Measurements from ENCODE around the gene RASSF7. TPM values are rescaled to one million over a fixed set of nuclear protein-coding genes. Genes with fewer than 3 reads are reported as not detected.
A peak's percentile ranks its signal among the peaks of the same experiment; 100 is the strongest.

The RASSF7 gene
- total and polyA plus RNA-seq, 2 of the 8 experiments (the other 6 are each of a cell fraction or from before 2014, with no cell fraction given): 22.3 to 43.9 TPM

DNA sequence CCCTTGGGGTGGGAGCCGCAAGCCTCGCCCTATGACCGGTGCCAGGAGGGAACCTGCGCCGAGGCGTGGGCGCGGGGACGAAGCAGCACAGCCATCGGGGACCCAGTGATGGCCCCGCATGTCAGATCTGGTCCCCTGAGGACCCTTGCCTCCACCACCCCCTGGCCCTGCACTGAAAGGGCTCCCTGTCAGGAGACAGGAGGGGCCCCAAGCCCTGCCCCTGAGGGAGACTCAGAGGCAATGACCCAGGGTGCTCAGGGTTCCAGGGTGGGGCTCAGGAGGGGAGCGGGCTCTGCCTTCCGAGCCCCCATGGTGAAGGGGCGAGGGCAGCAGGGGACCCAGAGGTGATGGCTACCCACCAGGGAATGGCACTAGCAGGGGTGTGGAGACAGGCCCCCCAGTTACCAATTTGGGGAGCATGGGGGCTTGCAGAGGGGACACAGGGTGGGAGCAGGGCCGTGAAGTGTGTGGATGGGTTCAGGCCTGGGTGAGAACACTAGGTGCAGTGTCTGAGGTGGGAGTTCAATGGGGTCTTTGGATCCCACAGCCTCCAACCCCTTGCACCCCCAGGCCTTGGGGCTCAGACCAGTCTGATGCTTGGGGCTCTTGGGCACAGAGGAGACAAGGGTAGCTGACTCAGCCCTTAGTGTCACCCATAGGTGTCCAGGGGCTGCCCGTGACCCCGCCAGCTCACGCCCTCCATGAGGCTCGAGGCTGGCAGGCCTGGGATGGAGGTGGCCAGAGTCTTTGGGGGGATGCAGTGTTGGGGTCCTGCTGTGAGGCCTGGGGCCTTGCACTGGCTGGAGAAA lies 22.9 kb upstream of the RASSF7 start:
- Histone ChIP-seq H2BK120ac (replicated peaks; ENCODE audit: low read depth, low read length) (no peak overlapping the region), H2AK5ac (ENCODE audit: low read depth, low read length) (peak overlapping the region; percentile 48; the same call in 1 of the 2 replicates), H4K20me1 (replicated peaks in 1 of 2; ENCODE audit: control insufficient read depth in 1 of 2, insufficient read depth in 2 of 2, low read length in 2 of 2) (peaks cover 5 to 7% of the 10 kb centered on the region in 2 experiments), H3K4ac (replicated peaks; ENCODE audit: insufficient read length, low read depth, low read length) (no peak overlapping the region), H2BK20ac (ENCODE audit: low read length) (0 out of 2 replicates have a peak overlapping the region, but pooled peaks have one; percentile 18), H3K23me2 (ENCODE audit: low read depth, low read length) (peaks cover 21% of the 10 kb centered on the region; the same call in 1 of the 2 replicates), H3K36me3 (ENCODE audit: control insufficient read depth in 2 of 4, insufficient read depth in 4 of 4, low read length in 3 of 4) (peaks cover 0 to 8% (median 2%) of the 10 kb centered on the region in 4 experiments; a peak in 4 of 8 replicates), H2BK15ac (ENCODE audit: low read length) (peak overlapping the region; percentile 40; the same call in 1 of the 2 replicates), H3K79me2 (ENCODE audit: control insufficient read depth in 1 of 2, insufficient read depth in 2 of 2, low read length in 2 of 2) (no peaks in the 10 kb centered on the region), H3K27me3 (replicated peaks in 1 of 4; ENCODE audit: control insufficient read depth in 3 of 4, extremely low read depth in 1 of 4, insufficient read depth in 3 of 4, low read length in 3 of 4) (peaks cover 0 to 16% (median 6%) of the 10 kb centered on the region in 4 experiments; a peak in 5 of 7 replicates), H3K9ac (replicated peaks in 1 of 4; ENCODE audit: extremely low read depth in 1 of 4, low read depth in 3 of 4, low read length in 3 of 4) (no peak overlapping the region), H4K91ac (replicated peaks; ENCODE audit: insufficient read length, low read length) (peak overlapping the region; percentile 51), H3K4me1 (replicated peaks in 1 of 4; ENCODE audit: control insufficient read depth in 3 of 4, insufficient read depth in 4 of 4, low read length in 3 of 4) (peaks cover 0 to 19% (median 10%) of the 10 kb centered on the region in 4 experiments; a peak in 5 of 7 replicates), H4K8ac (ENCODE audit: extremely low read depth, insufficient read depth, low read length) (peak overlapping the region; percentile 69; the same call in 1 of the 2 replicates), H4K5ac (ENCODE audit: insufficient read length, low read depth, low read length) (no peak overlapping the region), H2BK12ac (ENCODE audit: low read depth, low read length) (peak overlapping the region; percentile 39; the same call in 1 of the 2 replicates), H3K79me1 (ENCODE audit: low read depth, low read length) (no peaks in the 10 kb centered on the region), H3K4me2 (ENCODE audit: insufficient read depth in 1 of 2, low read depth in 2 of 2, low read length in 2 of 2) (peak overlapping the region; percentile 61 to 82), H3K14ac (ENCODE audit: insufficient read length) (no peak overlapping the region), H3K4me3 (ENCODE audit: extremely low read depth in 1 of 4, insufficient read depth in 2 of 4, low read depth in 3 of 4, low read length in 4 of 4) (peak overlapping the region; percentile 24 to 81 (median 30)), H3K56ac (replicated peaks; ENCODE audit: insufficient read length, low read depth, low read length) (no peak overlapping the region), H3K18ac (ENCODE audit: extremely low read depth, low read length) (no peak overlapping the region; the same call in 1 of the 2 replicates), H2BK5ac (ENCODE audit: low read depth, low read length) (peak overlapping the region; percentile 66; the same call in 1 of the 2 replicates), H3K27ac (ENCODE audit: low read depth, low read length) (no peak overlapping the region), H3K9me3 (ENCODE audit: insufficient read depth in 2 of 2, low read depth in 1 of 2, low read length in 1 of 2) (no peaks in the 10 kb centered on the region), H2AFZ (ENCODE audit: low read length) (no peak overlapping the region), H3K23ac (ENCODE audit: insufficient read length) (no peak overlapping the region)
- TF ChIP-seq YY1 (IDR thresholded peaks at IDR 0.05; ENCODE audit: low read depth, low read length) (no peak), KDM4A (IDR thresholded peaks at IDR 0.05; ENCODE audit: low read depth, low read length, severe bottlenecking) (peak; percentile 8), ASH2L (IDR thresholded peaks at IDR 0.05; ENCODE audit: low read length) (peak; percentile 2)
- ChIA-PET POLR2A (ENCODE audit: partially characterized antibody) (interaction anchor here (0.5 to 2.5 kb wide), 6 partner anchors 11 to 89 kb away, joined by 3 to 11 read pairs (median 4); partner anchors contain the start of genes LMNTD2, PHRF1, RNH1 and SCT), CTCF (ENCODE audit: partially characterized antibody) (interaction anchor here (0.6 to 1.6 kb wide), 4 partner anchors 11 to 398 kb away, joined by 3 to 4 read pairs (median 4); no protein-coding TSS in a partner anchor)
- DNase-seq (ENCODE audit: low read depth in 1 of 2, low spot score in 2 of 2) (no peak), FAIRE-seq (no peak)
- WGBS, 2 experiments (ENCODE audit: extremely low coverage in 1 of 2, insufficient coverage in 1 of 2, insufficient read length in 1 of 2, insufficient replicate concordance in 2 of 2, low coverage in 1 of 2, low lambda C conversion rate in 2 of 2, missing lambda C conversion rate in 1 of 2): 48% methylated on average over 19 of the region's 19 CpGs; no CpG with 5 or more reads in 1 of the 2 experiments
